Endodermal cell (in vitro differentiated cells): Measurements from ENCODE around the gene CP. TPM values are rescaled to one million over a fixed set of nuclear protein-coding genes. Genes with fewer than 3 reads are reported as not detected.

ENCODE experiments used
- DNase-seq: peaks from one replicate; pipeline ENCODE4 v3.0.0-alpha.2; 2017
- H3K27ac ChIP-seq: 2 replicates; pipeline ENCODE4 v1.5.1; 2013; ENCODE audit warnings: mild to moderate bottlenecking, low read depth, low read length, moderate library complexity
- H3K27me3 ChIP-seq: 2 replicates; pipeline ENCODE4 v1.6.1; 2013; ENCODE audit warnings: mild to moderate bottlenecking, low read length, moderate library complexity; ENCODE audit not compliant: insufficient read depth, control insufficient read depth, poor library complexity, severe bottlenecking
- H3K36me3 ChIP-seq: 2 replicates; pipeline ENCODE4 v1.7.0; 2013; ENCODE audit warnings: mild to moderate bottlenecking, low read length, moderate library complexity; ENCODE audit not compliant: control insufficient read depth, insufficient read depth
- H3K4me1 ChIP-seq: one replicate; pipeline ENCODE4 v1.7.0; 2013; ENCODE audit warnings: low read length; ENCODE audit not compliant: control insufficient read depth, insufficient read depth
- H3K4me3 ChIP-seq: 2 replicates; pipeline ENCODE4 v1.5.1; 2013; ENCODE audit warnings: mild to moderate bottlenecking, low read length, moderate library complexity
- H3K9ac ChIP-seq: 2 replicates; pipeline ENCODE4 v1.6.1; 2013; ENCODE audit warnings: mild to moderate bottlenecking, low read length, moderate library complexity; ENCODE audit not compliant: poor library complexity, severe bottlenecking; ENCODE audit errors: extremely low read depth
- H3K9me3 ChIP-seq: 2 replicates; pipeline ENCODE4 v1.6.1; 2013; ENCODE audit warnings: mild to moderate bottlenecking, low read length, moderate library complexity; ENCODE audit not compliant: control insufficient read depth
- H3K27ac Mint-ChIP-seq: 2 replicates; pipeline ENCODE4 v1.8.0; 2020; ENCODE audit warnings: mixed read lengths
- H3K27me3 Mint-ChIP-seq: 2 replicates; pipeline ENCODE4 v1.8.0; 2021; ENCODE audit warnings: mild to moderate bottlenecking, mixed read lengths; ENCODE audit not compliant: insufficient read depth
- H3K36me3 Mint-ChIP-seq: 2 replicates; pipeline ENCODE4 v1.8.0; 2020; ENCODE audit warnings: low read depth, mixed read lengths
- H3K4me1 Mint-ChIP-seq: 2 replicates; pipeline ENCODE4 v1.8.0; 2020; ENCODE audit warnings: mixed read lengths
- H3K4me3 Mint-ChIP-seq: 2 replicates; pipeline ENCODE4 v1.8.0; 2020; ENCODE audit warnings: mild to moderate bottlenecking, moderate library complexity, mixed read lengths
- H3K9me3 Mint-ChIP-seq: 2 replicates; pipeline ENCODE4 v1.8.0; 2020; ENCODE audit warnings: mild to moderate bottlenecking, mixed read lengths
- CTCF ChIP-seq: fragments of 200-600 bp; sonication (generic); conservative IDR thresholded peaks from 2 replicates; pipeline ENCODE4 v1.5.0; 2021; ENCODE audit warnings: antibody characterized with exemption, mild to moderate bottlenecking
- WGBS, 2 experiments: methylation state at CpG; one replicate each; pipeline versions ENCODE4 v1.1.5 to v1.1.7; 2013; ENCODE audit warnings: missing lambda C conversion rate in 2 of 2, mixed read lengths in 1 of 2; ENCODE audit not compliant: insufficient coverage in 1 of 2, insufficient read length in 1 of 2; 5-methylcytosine and 5-hydroxymethylcytosine counted together
- total RNA-seq, 2 donors: library from RNA; stranded (reverse); fragmentation: NEBNext Ultra II Directional in 1 of 2; extraction: Animal tissue kit (Norgen Biotek cat#: 25700) in 1 of 2; gene quantifications; 2 replicates in 1 of 2; 3 replicates in 1 of 2; pipeline ENCODE4 v1.2.1, GENCODE V29; 2021

CP gene
- total RNA-seq, 2 donors from 2014 or later = 0.53 to 0.86 TPM

GRCh38 chr3:149170672-149171071 lies 51.0 kb downstream of the CP start:
- Histone ChIP-seq H3K27me3 (no peaks in the 10 kb centered on the region), H3K9ac (no peak overlapping the region), H3K4me3 (no peak overlapping the region), H3K36me3 (peaks cover 48% of the 10 kb centered on the region), H3K4me1 (no peaks in the 10 kb centered on the region), H3K27ac (no peak overlapping the region), H3K9me3 (no peaks in the 10 kb centered on the region)
- H3K4me1 Mint-ChIP-seq = no peaks in the 10 kb centered on the region
- 94% methylated on average over 2 to 7 of the region's 7 CpGs for WGBS, 2 experiments
- no peak overlapping the region for H3K27ac Mint-ChIP-seq
- H3K36me3 Mint-ChIP-seq = peaks cover 63% of the 10 kb centered on the region
- no peak overlapping the region for H3K4me3 Mint-ChIP-seq
- no peaks in the 10 kb centered on the region for H3K27me3 Mint-ChIP-seq
- no peak for TF ChIP-seq CTCF
- no peak for DNase-seq
- H3K9me3 Mint-ChIP-seq = no peaks in the 10 kb centered on the region

GRCh38 chr3:149167898-149168297 lies 53.7 kb downstream of the CP start:
- H3K27ac Mint-ChIP-seq = no peak overlapping the region
- peaks cover 64% of the 10 kb centered on the region for H3K36me3 Mint-ChIP-seq
- no peaks in the 10 kb centered on the region for H3K4me1 Mint-ChIP-seq
- Histone ChIP-seq H3K4me3 (no peak overlapping the region), H3K4me1 (no peaks in the 10 kb centered on the region), H3K9ac (no peak overlapping the region), H3K27me3 (no peaks in the 10 kb centered on the region), H3K9me3 (no peaks in the 10 kb centered on the region), H3K36me3 (peaks cover 55% of the 10 kb centered on the region), H3K27ac (no peak overlapping the region)
- 94 to 99% methylated on average over 2 of the region's 2 CpGs for WGBS, 2 experiments
- no peak for TF ChIP-seq CTCF
- no peaks in the 10 kb centered on the region for H3K27me3 Mint-ChIP-seq
- no peak overlapping the region for H3K4me3 Mint-ChIP-seq
- no peak for DNase-seq
- H3K9me3 Mint-ChIP-seq = no peaks in the 10 kb centered on the region

- peaks cover 51% of the 10 kb centered on the region for H3K36me3 ChIP-seq
- peaks cover 56% of the 10 kb centered on the region for H3K36me3 Mint-ChIP-seq
- H3K4me3 ChIP-seq = no peak overlapping the region
- no peak overlapping the region for H3K9ac ChIP-seq
- H3K27me3 ChIP-seq = no peaks in the 10 kb centered on the region
- no peak for TF ChIP-seq CTCF
- no peak overlapping the region for H3K27ac Mint-ChIP-seq
- H3K9me3 Mint-ChIP-seq = no peaks in the 10 kb centered on the region
- no peak overlapping the region for H3K4me3 Mint-ChIP-seq
- 83% methylated on average over 1 of the region's 1 CpG; no CpG with 5 or more reads in 1 of the 2 experiments for WGBS, 2 experiments
- no peaks in the 10 kb centered on the region for H3K9me3 ChIP-seq
- H3K27ac ChIP-seq = no peak overlapping the region
- H3K4me1 ChIP-seq = no peaks in the 10 kb centered on the region
- H3K27me3 Mint-ChIP-seq = no peaks in the 10 kb centered on the region
- DNase-seq = no peak
- H3K4me1 Mint-ChIP-seq = no peaks in the 10 kb centered on the region
Measured at GRCh38 chr3:149163066-149163465, 58.6 kb downstream of the CP start.
